WTC11 (cell line): ENCODE results near the gene GPATCH4. TPM values are rescaled to one million over a fixed set of nuclear protein-coding genes. Genes with fewer than 3 reads are reported as not detected.

ENCODE experiments used
- ATAC-seq: fragments of 200-7000 bp; cut with Tn5 transposase; 2 replicates; pipeline ENCODE4 v1.10.0; 2021; ENCODE audit warnings: mild to moderate bottlenecking, moderate library complexity
- CTCF ChIA-PET: fragments of 300-600 bp; sonication (Branson Sonifier 250); formaldehyde crosslinking; loops from one replicate; lab custom pipeline; 2021; ENCODE audit warnings: antibody characterized with exemption; lab: Charles Lee
- POLR2A ChIA-PET: fragments of 350-600 bp; sonication (Branson Sonifier 250); formaldehyde crosslinking; loops from one replicate; lab custom pipeline; 2021; ENCODE audit warnings: antibody characterized with exemption; lab: Charles Lee
- DNase-seq: peaks from one replicate; pipeline ENCODE4 v3.0.0; 2021; ENCODE audit warnings: low spot score
- H3K27ac Mint-ChIP-seq: 2 replicates; pipeline ENCODE4 v1.8.0; 2021; ENCODE audit warnings: mixed read lengths
- H3K27me3 Mint-ChIP-seq: 2 replicates; pipeline ENCODE4 v1.8.0; 2021; ENCODE audit warnings: low read depth, mild to moderate bottlenecking, moderate library complexity, mixed read lengths
- H3K36me3 Mint-ChIP-seq: 2 replicates; pipeline ENCODE4 v1.8.0; 2021; ENCODE audit warnings: mixed read lengths
- H3K4me1 Mint-ChIP-seq: 2 replicates; pipeline ENCODE4 v1.8.0; 2022; ENCODE audit warnings: mixed read lengths
- H3K4me3 Mint-ChIP-seq: 2 replicates; pipeline ENCODE4 v1.8.0; 2021; ENCODE audit warnings: mild to moderate bottlenecking, moderate library complexity, mixed read lengths
- H3K9me3 Mint-ChIP-seq: 2 replicates; pipeline ENCODE4 v1.8.0; 2021; ENCODE audit warnings: mixed read lengths
- ATF1 ChIP-seq: sonication (generic); formaldehyde crosslinking; IDR thresholded peaks from 2 replicates; pipeline ENCODE4 v1.8.1; 2023; ENCODE audit warnings: mild to moderate bottlenecking, moderate library complexity, missing genetic modification reagents
- ELF4 ChIP-seq: sonication (generic); formaldehyde crosslinking; IDR thresholded peaks from 2 replicates; pipeline ENCODE4 v1.8.1; 2022; ENCODE audit warnings: low read depth, mild to moderate bottlenecking, moderate library complexity, missing genetic modification reagents
- EMX1 ChIP-seq: fragments of 250-450 bp; sonication (Bioruptor Pico); IDR thresholded peaks from 2 replicates; pipeline ENCODE4 v1.8.0; 2021; ENCODE audit warnings: mild to moderate bottlenecking
- ESRRA ChIP-seq: sonication (generic); formaldehyde crosslinking; IDR thresholded peaks from 2 replicates; pipeline ENCODE4 v1.8.1; 2022; ENCODE audit warnings: mild to moderate bottlenecking, missing genetic modification reagents, borderline replicate concordance
- GTF2I ChIP-seq: fragments of 250-450 bp; sonication (Bioruptor Pico); conservative IDR thresholded peaks from 2 replicates; pipeline ENCODE4 v1.4.0; 2021; ENCODE audit warnings: mild to moderate bottlenecking
- HMGA2 ChIP-seq: fragments of 250-450 bp; sonication (Bioruptor Pico); IDR thresholded peaks from 2 replicates; pipeline ENCODE4 v1.4.0; 2021; ENCODE audit warnings: mild to moderate bottlenecking, moderate library complexity
- IRF2 ChIP-seq: sonication (generic); formaldehyde crosslinking; IDR thresholded peaks from 2 replicates; pipeline ENCODE4 v1.8.0; 2022; ENCODE audit warnings: low read depth, missing genetic modification reagents, borderline replicate concordance
- JAZF1 ChIP-seq: fragments of 250-450 bp; sonication (Bioruptor Pico); IDR thresholded peaks from 2 replicates; pipeline ENCODE4 v1.9.0; 2021; ENCODE audit warnings: moderate library complexity, mild to moderate bottlenecking, inconsistent platforms
- MXD4 ChIP-seq: fragments of 250-450 bp; sonication (Bioruptor Pico); IDR thresholded peaks from 2 replicates; pipeline ENCODE4 v1.8.0; 2021; ENCODE audit warnings: mild to moderate bottlenecking, moderate library complexity, borderline replicate concordance
- NFYB ChIP-seq: sonication (generic); formaldehyde crosslinking; conservative IDR thresholded peaks from 2 replicates; pipeline ENCODE4 v1.8.0; 2022; ENCODE audit warnings: low read depth, missing genetic modification reagents
- NR1H2 ChIP-seq: sonication (generic); formaldehyde crosslinking; IDR thresholded peaks from 2 replicates; pipeline ENCODE4 v1.9.0; 2021; ENCODE audit warnings: mild to moderate bottlenecking, moderate library complexity, missing genetic modification reagents
- NR3C1 ChIP-seq: sonication (generic); formaldehyde crosslinking; conservative IDR thresholded peaks from 2 replicates; pipeline ENCODE4 v1.8.1; 2023; ENCODE audit warnings: low read depth, mild to moderate bottlenecking, missing genetic modification reagents
- OVOL2 ChIP-seq: fragments of 250-450 bp; sonication (Bioruptor Pico); IDR thresholded peaks from 2 replicates; pipeline ENCODE4 v1.9.0; 2021; ENCODE audit warnings: mild to moderate bottlenecking, borderline replicate concordance
- RORB ChIP-seq: fragments of 250-450 bp; sonication (Bioruptor Pico); IDR thresholded peaks from 2 replicates; pipeline ENCODE4 v1.9.0; 2021; ENCODE audit warnings: mild to moderate bottlenecking
- TEAD1 ChIP-seq: sonication (generic); formaldehyde crosslinking; IDR thresholded peaks from 2 replicates; pipeline ENCODE4 v1.8.0; 2022; ENCODE audit warnings: mild to moderate bottlenecking, missing genetic modification reagents
- ZNF219 ChIP-seq: sonication (generic); formaldehyde crosslinking; IDR thresholded peaks from 2 replicates; pipeline ENCODE4 v1.8.0; 2023; ENCODE audit warnings: missing genetic modification reagents, mild to moderate bottlenecking, borderline replicate concordance
- ZNF232 ChIP-seq: sonication (generic); formaldehyde crosslinking; IDR thresholded peaks from 2 replicates; pipeline ENCODE4 v1.8.0; 2022; ENCODE audit warnings: mild to moderate bottlenecking, missing genetic modification reagents
- ZNF396 ChIP-seq: fragments of 250-450 bp; sonication (Bioruptor Pico); IDR thresholded peaks from 2 replicates; pipeline ENCODE4 v1.8.0; 2021; ENCODE audit warnings: mild to moderate bottlenecking, moderate library complexity, borderline replicate concordance
- ZNF423 ChIP-seq: fragments of 250-450 bp; sonication (Bioruptor Pico); IDR thresholded peaks from 2 replicates; pipeline ENCODE4 v2.1.2; 2022; ENCODE audit warnings: mild to moderate bottlenecking, moderate library complexity
- total RNA-seq: library from RNA; stranded (reverse); gene quantifications from 3 replicates; pipeline ENCODE4 v1.2.3, GENCODE V29; 2021
- TF ChIP-seq, protein P1 (sequence below): sonication (generic); formaldehyde crosslinking; IDR thresholded peaks from 2 replicates; pipeline ENCODE4 v1.8.1; 2023; ENCODE audit warnings: mild to moderate bottlenecking, missing genetic modification reagents
- TF ChIP-seq, protein P2 (sequence below): sonication (generic); formaldehyde crosslinking; conservative IDR thresholded peaks from 2 replicates; pipeline ENCODE4 v1.8.1; 2023; ENCODE audit warnings: mild to moderate bottlenecking, low read depth, missing genetic modification reagents, moderate library complexity
- TF ChIP-seq, protein P3 (sequence below): sonication (generic); formaldehyde crosslinking; IDR thresholded peaks from 2 replicates; pipeline ENCODE4 v1.8.1; 2023; ENCODE audit warnings: mild to moderate bottlenecking, missing genetic modification reagents, moderate library complexity
- TF ChIP-seq, protein P4 (sequence below): sonication (generic); formaldehyde crosslinking; IDR thresholded peaks from 2 replicates; pipeline ENCODE4 v1.8.1; 2022; ENCODE audit warnings: mild to moderate bottlenecking, missing genetic modification reagents, moderate library complexity, borderline replicate concordance

Gene GPATCH4
- total RNA-seq, 1 experiment from 2014 or later = 50.1 TPM

DNA sequence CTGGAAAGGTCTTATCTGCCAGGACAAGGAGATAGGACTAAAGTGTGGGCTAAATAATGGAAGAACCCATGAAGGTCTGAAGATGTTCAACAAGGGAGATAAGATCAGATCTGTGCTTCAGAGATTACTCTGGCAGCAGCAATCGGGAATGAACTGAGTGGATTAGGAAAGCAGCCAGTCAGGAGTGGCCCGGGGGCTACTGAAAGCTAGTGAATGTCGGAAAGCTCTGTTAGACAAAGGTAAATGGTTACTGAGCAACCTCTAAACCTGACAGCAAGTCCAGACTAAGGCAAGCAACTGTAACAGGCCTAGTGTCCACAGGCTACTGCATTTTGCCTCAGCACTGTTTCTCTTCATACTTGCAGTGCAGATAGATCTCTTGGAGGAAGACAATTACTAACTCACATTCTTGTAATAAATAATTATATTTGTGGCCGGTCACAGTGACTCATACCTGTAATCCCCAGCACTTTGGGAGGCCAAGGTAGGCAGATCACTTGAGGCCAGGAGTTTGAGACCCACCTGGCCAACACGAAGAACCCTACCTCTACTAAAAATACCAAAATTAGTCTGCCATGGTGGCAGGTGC is 41.4 kb downstream of the GPATCH4 start:
- CTCF ChIA-PET = no interaction called here
- Mint-ChIP-seq H3K27me3 (no peaks in the 10 kb centered on the region), H3K4me3 (no peak overlapping the region), H3K36me3 (peaks cover 42% of the 10 kb centered on the region), H3K4me1 (no peaks in the 10 kb centered on the region), H3K9me3 (no peaks in the 10 kb centered on the region), H3K27ac (no peak overlapping the region)
- TF ChIP-seq JAZF1 (no peak), ZNF232 (CRISPR knock-in tag) (no peak), ESRRA (no peak), RORB (CRISPR knock-in tag) (no peak), ELF4 (CRISPR knock-in tag) (no peak), ATF1 (CRISPR knock-in tag) (no peak), ZNF423 (CRISPR knock-in tag) (no peak), NR3C1 (CRISPR knock-in tag) (no peak), GTF2I (CRISPR knock-in tag) (no peak), ZNF396 (CRISPR knock-in tag) (no peak), TEAD1 (CRISPR knock-in tag) (no peak)
- TF ChIP-seq, protein P1, sequence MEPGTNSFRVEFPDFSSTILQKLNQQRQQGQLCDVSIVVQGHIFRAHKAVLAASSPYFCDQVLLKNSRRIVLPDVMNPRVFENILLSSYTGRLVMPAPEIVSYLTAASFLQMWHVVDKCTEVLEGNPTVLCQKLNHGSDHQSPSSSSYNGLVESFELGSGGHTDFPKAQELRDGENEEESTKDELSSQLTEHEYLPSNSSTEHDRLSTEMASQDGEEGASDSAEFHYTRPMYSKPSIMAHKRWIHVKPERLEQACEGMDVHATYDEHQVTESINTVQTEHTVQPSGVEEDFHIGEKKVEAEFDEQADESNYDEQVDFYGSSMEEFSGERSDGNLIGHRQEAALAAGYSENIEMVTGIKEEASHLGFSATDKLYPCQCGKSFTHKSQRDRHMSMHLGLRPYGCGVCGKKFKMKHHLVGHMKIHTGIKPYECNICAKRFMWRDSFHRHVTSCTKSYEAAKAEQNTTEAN (CRISPR knock-in tag) = no peak
- TF ChIP-seq, protein P2, sequence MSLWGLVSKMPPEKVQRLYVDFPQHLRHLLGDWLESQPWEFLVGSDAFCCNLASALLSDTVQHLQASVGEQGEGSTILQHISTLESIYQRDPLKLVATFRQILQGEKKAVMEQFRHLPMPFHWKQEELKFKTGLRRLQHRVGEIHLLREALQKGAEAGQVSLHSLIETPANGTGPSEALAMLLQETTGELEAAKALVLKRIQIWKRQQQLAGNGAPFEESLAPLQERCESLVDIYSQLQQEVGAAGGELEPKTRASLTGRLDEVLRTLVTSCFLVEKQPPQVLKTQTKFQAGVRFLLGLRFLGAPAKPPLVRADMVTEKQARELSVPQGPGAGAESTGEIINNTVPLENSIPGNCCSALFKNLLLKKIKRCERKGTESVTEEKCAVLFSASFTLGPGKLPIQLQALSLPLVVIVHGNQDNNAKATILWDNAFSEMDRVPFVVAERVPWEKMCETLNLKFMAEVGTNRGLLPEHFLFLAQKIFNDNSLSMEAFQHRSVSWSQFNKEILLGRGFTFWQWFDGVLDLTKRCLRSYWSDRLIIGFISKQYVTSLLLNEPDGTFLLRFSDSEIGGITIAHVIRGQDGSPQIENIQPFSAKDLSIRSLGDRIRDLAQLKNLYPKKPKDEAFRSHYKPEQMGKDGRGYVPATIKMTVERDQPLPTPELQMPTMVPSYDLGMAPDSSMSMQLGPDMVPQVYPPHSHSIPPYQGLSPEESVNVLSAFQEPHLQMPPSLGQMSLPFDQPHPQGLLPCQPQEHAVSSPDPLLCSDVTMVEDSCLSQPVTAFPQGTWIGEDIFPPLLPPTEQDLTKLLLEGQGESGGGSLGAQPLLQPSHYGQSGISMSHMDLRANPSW (CRISPR knock-in tag) = no peak
- TF ChIP-seq, protein P3, sequence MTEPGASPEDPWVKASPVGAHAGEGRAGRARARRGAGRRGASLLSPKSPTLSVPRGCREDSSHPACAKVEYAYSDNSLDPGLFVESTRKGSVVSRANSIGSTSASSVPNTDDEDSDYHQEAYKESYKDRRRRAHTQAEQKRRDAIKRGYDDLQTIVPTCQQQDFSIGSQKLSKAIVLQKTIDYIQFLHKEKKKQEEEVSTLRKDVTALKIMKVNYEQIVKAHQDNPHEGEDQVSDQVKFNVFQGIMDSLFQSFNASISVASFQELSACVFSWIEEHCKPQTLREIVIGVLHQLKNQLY = no peak
- DNase-seq (no peak), ATAC-seq (no peak)
- POLR2A ChIA-PET = no interaction called here

DNA sequence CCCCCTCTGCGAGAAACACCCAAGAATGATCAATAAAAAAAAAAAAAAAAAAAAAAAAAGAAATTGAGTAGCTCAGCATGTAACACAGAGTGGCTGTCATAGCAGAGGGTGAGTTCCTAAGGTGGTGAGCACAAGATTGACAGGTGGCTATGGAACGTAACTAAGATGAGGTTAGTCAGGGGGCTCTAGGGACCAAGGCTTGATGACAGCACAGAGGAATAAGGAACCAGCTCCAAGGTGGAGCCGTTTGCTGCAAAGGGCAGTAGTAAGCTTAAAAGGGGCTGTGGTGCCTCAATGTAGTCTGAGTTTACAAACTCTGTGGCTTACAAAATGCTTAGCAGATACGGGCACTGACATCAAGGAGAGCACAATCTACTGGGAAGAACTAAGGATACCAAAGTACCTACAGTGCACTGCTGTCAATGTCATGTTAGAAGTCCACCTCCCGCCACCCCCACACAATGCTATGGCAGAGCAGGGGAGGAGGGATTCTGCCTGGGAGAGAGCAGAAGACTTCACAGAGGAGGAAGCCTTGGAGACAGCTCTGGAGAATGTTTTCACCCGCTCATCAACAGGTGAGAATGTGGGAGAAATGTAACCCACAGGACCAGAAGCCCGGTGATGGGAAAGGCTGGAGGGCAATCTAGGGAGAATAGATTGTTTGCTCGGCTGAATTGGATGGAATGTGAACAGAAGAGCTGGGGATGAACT is 42.0 kb downstream of the GPATCH4 start:
- Mint-ChIP-seq H3K27me3 (no peaks in the 10 kb centered on the region), H3K36me3 (peaks cover 38% of the 10 kb centered on the region), H3K4me3 (no peak overlapping the region), H3K4me1 (no peaks in the 10 kb centered on the region), H3K27ac (no peak overlapping the region), H3K9me3 (no peaks in the 10 kb centered on the region)
- TF ChIP-seq MXD4 (CRISPR knock-in tag) = no peak
- no peak for TF ChIP-seq ZNF219
- no peak for TF ChIP-seq HMGA2
- no peak for TF ChIP-seq IRF2
- TF ChIP-seq NR1H2 (CRISPR knock-in tag) = no peak
- TF ChIP-seq OVOL2 = no peak
- no peak for TF ChIP-seq ZNF423 (CRISPR knock-in tag)
- TF ChIP-seq EMX1 = no peak
- TF ChIP-seq NFYB = no peak
- TF ChIP-seq, protein P4, sequence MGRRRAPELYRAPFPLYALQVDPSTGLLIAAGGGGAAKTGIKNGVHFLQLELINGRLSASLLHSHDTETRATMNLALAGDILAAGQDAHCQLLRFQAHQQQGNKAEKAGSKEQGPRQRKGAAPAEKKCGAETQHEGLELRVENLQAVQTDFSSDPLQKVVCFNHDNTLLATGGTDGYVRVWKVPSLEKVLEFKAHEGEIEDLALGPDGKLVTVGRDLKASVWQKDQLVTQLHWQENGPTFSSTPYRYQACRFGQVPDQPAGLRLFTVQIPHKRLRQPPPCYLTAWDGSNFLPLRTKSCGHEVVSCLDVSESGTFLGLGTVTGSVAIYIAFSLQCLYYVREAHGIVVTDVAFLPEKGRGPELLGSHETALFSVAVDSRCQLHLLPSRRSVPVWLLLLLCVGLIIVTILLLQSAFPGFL (CRISPR knock-in tag) = no peak
- DNase-seq (no peak), ATAC-seq (no peak)
- ChIA-PET POLR2A (no interaction called here), CTCF (no interaction called here)
